GM19193 (cell line): ENCODE results near the gene PREX1.

Experiments
- POLR2A ChIP-seq: IDR thresholded peaks from 4 replicates; pipeline ENCODE4 v1.6.1; 2011; ENCODE audit not compliant: insufficient read depth, insufficient read length; ENCODE audit errors: extremely low read depth

PREX1 gene

DNA sequence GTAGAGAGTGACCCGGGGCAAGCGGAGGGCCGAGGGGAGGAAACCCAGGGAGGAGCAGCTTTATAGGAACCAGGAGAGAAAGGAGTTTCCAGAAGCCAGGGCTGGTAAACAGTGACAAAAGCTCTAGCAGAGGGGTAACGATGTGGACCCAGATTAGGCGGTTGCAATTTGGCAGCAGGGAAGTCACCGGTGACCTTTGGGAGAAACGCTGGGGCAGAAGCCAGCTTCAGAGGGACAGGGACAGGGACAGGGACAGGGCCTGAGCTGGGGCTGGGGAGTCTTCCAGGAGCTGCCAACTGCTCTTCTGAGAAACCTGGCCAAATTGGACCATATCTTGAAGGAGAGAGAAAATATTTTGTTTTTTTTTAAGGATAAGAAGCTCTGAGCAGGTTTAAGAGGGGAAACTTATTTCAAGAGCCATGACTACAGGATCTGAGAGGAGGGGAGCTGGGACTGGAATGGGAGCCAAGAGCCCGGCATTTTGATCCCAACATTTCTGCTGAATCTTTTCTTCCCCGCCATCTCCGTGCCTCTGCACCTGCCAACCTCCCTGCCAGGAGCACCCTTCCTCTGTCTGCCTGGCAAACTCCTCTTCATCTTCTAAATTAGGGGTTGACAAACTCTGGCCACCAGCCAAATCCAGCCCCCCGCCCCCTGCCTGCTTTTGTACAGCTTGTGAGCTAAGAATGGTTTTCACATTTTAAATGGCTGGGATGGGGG lies 22.6 kb upstream of the PREX1 start:
- TF ChIP-seq POLR2A = no peak

DNA sequence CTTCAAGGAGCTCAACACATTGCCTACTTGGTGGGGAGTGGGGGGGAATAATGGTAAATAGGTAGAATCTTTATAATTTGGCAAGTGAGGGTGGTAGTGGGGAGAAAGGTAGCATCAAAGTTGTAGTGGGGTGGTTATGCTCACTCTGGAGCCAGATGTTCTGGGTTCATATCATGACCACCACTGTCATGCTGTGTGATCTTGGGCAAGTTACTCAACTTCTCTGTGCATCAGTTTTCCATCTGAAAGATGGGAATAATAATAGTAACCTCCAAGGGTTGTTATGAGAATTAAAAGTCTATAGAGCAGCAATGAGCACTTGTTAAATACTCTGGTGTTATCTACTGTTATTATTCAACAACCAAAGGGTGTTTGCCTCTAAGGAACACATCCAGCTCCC lies 22.0 kb upstream of the PREX1 start:
- TF ChIP-seq POLR2A = no peak

DNA sequence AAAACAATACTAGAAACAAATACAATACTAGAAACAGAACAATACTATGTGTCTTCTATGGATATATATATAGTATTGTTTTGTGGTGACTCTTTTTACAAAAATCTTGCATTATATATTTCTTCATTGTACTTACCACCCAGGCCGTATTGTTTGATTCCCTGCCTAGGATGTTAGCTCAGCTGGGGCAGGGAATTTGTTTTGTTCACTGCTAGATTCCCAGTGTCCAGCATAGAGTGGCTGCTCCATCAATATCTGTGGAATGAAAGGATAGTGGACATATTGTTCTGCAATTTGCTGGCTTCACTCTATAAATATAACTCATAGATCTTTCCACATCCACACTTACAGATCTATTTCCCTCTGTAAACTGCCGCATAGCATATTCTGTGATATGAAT lies 21.5 kb upstream of the PREX1 start:
- no peak for TF ChIP-seq POLR2A

DNA sequence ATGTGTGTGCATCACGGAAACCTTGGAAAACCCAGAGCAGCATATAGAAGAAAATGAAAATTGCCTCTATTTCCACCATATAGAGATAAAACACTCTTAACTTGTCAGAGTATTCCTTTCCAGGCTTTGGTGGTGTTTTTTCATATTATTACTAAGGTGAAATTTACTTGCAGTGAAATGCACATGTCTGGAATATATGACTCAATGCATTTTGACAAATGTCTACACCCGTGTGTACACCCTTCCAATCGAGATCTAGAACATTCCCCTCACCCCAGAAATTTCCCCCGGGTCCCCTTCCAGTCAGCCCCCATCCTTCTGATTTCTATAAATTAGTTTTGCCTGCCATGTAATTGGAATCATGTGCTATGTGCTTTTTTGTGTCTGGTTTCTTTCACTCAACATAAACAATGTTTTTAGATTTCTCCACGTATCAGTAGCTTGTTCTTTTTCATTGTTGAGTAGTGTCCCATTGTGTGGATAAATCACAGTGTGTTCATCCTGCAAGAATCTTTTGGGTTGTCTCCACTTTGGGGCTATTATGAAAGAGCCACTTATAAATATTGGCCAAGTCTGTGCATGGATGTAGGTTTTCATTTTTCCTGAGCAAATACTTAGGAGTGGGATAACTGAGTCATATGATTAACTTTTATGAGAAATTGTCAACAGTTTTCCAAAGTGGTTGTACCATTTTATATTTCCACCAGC lies 19.9 kb upstream of the PREX1 start:
- no peak for TF ChIP-seq POLR2A

DNA sequence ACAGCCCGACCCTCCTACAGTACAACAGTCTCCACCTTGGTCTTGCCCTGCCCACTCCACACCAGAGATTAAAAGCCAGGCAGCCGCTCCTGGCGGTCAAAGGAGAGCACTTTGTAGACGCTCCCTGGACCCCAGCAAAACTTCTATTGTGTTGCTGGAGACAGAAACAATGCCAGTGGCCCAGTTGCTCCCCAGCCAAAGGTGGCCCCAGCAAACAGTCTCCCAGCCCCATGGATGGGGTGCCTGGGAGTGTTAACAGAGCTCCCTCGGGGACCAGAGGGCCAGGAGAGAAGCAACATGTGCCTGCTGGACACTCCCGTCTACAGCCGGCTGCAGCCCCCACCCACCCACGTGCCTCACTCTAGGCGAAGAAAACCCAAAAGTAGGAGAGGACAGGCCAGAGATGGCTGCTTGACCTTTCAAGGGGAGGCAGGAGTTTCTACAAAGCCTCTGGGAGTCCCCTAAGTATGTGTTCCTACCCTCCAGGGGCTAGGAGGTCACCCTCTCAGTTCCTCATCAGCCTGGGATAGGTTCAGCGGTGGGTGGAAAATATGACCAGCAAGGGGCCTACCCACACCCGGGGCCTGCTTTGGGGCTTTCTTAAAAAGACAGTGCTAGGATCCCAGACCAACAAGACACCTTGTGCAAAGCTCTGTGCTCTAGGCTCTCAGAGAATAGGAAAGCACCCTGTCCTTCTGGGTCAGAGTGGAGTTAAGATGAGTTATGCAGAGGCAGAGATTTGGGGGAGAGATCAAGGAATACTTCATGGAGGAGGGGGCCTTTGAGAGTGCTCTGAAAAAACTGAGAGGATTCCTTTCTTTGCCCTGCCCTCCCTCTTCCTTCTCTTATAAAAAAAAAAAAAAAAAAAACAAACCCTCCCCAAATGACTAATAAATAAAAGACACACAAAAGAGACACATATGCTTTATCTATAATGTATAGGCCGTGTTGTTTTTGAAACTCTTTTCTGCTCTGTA lies 19.0 kb upstream of the PREX1 start:
- TF ChIP-seq POLR2A = peak; percentile 45

DNA sequence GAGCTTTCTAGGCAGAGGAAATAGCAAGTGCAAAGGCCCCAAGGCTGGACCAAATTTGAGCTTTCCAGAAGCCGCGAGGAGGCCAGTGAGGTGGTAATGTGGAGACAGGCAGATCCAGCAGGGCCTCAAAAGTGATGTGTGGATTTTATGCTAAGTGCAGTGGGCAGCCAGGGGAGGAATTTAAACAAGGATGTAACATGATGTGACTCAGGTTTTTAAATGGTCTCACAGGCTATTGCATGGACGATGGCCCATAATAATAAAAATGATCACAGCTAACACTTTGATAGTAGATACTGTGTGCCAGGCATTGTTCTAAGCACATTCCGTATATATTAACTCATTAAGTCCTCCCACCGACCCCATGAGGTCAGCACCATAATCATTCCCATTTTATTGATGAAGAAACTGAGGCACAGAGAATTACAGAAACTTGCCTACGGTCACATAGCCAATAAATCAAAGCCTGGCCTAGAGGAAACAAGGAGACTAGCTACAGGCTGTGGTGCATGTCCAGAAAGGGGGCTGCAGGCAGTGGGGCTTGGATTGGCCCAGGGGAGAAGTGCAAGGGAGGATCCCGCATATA lies 18.0 kb upstream of the PREX1 start:
- no peak for TF ChIP-seq POLR2A

DNA sequence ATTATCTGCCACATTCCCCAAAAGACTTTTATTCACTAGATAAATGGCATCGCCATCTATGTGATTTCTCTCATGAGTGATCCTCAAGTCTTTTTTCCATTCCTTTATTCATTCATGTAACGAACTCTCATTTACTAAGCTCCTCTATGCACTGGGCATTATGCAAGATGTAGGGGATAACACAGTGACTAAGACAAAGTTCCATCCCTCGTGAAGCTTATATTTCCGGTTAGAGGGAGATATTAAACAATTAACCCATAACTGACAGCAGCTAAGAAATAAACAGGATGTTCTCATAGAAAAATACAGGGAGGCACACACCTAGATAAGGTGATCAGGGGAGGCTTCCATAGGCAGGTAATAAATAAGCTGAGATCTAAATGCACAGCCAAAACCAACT lies 17.2 kb upstream of the PREX1 start:
- TF ChIP-seq POLR2A = no peak

DNA sequence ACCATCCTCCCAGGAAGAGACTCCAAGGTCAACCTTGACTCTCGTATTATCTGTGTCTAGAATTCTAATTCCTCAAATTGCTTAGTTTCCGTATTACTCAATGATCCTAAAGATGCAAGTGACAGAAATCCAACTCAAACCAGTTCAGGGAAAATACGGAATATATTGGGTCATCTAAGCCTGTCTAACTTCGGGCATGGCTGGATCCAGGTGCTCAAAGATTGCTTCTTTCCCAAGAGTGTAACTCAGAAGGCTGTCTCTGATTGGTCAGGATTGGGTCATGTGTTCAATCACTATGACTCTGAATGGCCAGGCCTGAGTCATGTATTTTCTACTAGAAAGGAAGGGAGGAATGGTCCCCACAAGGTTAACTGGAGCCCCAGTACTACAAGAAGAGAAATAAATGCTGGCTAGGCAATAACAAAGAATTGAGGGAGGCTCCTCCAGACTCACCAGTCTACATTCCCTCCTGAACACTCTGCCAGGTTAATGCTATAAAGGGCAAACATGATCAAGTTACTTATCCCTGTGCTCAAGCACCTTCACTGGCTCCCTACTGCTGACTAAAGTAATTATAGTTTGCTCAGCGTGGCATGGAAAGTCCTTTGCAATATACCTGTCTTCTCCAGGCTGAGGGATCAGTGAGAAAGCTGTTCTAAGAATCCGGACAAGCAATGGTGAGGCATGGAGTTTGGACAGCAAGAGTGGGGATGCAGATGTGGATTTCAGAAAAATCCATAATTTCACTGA lies 15.4 kb upstream of the PREX1 start:
- TF ChIP-seq POLR2A = no peak

DNA sequence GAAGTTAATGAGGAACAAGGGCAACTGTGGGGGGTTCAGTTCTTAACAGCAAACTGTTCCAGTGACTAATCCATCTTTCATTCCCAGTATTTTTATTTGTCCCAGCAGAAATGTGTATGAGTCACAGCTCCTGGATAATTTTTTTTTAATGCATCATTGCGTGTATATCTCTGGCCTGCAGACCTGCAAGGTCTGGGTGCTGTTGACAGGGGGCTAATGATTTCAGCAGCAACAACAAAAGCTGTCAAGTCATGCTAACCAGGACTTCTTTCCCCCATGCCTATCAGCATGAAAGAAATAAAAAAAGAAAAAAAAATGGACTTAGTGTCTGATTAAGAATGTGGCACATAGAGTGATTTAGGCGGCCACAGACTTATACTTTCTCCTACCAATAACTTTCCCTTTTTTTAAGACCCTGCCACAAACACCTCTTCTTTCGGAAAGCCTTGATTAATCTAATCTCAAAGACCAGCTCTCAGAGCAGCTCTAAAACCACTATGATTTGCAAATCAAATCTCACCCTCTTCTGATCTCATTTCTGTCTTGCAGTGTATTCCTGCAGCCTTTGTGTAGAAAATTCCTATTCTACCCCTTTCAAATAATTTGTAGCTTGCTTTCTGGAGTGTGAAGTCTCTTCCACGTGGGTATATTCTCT lies 14.2 kb upstream of the PREX1 start:
- TF ChIP-seq POLR2A = no peak

DNA sequence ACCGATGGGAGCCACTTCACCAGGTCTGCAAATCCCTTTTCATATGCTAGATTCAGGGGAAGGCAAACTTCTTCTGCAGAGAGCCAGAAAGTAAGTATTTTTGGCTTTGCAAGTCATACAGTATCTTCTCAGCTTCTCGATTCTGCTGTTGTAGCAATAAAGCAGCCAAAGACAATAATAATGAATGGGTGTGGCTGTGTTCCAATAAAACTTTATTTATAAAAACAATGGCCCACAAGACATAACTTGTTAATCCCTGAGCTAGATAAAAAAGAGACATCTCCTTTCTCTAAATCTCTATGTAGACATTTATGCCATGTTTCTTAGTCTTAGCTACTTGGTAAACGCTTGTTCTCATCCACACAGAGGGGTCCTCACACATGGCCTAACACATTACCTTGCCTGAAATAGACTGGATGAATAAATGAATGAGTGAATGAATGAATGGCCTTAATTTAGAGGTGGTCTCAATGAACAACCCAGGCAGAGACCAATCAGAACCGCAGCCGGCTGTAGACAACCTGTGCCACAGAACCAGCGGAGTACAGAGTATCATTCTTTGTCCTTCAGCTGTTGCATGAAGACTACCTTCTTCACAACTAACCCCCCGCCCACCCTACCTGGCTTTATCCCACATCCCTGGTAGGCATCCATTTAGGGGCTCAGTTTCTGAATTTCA lies 13.5 kb upstream of the PREX1 start:
- no peak for TF ChIP-seq POLR2A

DNA sequence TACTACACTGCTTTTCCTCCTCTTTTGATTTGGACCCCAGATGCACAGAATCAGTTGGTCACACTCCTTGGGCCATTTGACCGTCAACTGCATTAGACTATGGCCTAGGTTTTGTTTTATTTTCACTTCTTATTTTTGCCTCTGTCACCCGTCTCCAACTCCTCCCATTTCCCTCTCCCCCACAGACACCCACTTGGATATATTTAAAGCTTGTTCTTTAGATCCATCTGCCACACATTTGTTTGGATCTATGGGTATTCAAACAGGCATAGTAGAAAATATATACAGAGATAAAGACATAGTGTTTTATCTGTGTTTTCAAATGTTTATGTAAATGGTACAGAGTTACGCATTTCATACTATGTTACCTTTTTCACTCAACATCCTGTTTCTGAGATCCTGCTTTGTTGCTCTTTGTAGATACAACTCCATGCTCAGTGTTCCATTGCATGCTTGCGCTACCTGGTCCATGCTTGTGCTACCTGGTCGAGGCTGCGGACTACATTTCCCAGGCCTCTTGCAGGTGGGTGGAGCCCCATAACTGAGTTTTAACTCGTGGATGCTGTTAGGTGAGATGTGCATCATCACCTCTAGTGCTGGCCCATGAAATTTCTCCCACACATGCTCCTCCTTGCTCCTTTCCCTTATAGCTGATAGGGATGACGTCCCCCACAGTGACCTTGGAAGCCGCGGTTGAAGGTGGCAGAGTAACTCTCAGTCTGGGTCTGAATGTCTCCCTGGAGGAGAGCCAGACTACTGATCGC lies 11.5 kb upstream of the PREX1 start:
- no peak for TF ChIP-seq POLR2A

DNA sequence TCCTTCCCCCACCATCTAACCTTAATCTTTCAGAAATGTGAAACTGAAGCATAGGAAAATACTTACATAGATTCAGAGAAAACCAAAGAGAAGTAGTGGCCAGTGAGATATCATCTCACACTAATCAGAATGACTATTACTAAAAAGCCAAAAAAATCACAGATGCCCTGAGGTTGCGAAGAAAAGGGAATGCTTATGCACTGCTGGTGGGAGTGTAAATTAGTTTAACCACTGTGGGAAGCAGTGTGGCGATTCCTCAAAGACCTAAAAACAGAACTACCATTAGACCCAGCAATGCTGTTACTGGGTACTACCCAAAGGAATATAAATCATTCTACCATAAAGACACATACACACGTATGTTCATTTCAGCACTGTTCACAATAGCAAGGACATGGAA lies 9.2 kb upstream of the PREX1 start:
- no peak for TF ChIP-seq POLR2A
